PC-3 (cell line): ENCODE results near the gene TNKS2. TPM values are rescaled to one million over a fixed set of nuclear protein-coding genes. Genes with fewer than 3 reads are reported as not detected.

Experiments used
- ATAC-seq: fragments of 200-7000 bp; cut with Tn5 transposase; 2 replicates; pipeline ENCODE4 v1.9.1; 2020; ENCODE audit warnings: mild to moderate bottlenecking, moderate library complexity
- BruUV-seq: library from RNA; stranded (reverse); fragments of 400-500 nt; replicated peaks from 2 replicates; lab custom pipeline; 2021; lab: Mats Ljungman, UMichigan
- CTCF ChIA-PET: fragments of 300-600 bp; sonication (Branson Sonifier 250); formaldehyde crosslinking; loops from one replicate; lab custom pipeline; 2022; ENCODE audit warnings: antibody characterized with exemption; lab: Charles Lee
- POLR2A ChIA-PET: fragments of 300-600 bp; sonication (Branson Sonifier 250); formaldehyde crosslinking; loops from one replicate; lab custom pipeline; 2022; ENCODE audit warnings: antibody characterized with exemption; ENCODE audit not compliant: unreplicated experiment; lab: Charles Lee
- DNase-seq: peaks from one replicate; pipeline ENCODE4 v3.0.0-alpha.2; 2015
- H2AFZ ChIP-seq: fragments of 300-600 bp; sonication (generic); 2 replicates; pipeline ENCODE4 v1.6.0; 2016; ENCODE audit warnings: antibody characterized with exemption, low read length
- H3F3A ChIP-seq: fragments of 300-600 bp; sonication (generic); one replicate; pipeline ENCODE4 v1.6.0; 2017; ENCODE audit warnings: antibody characterized with exemption, low read length, control low read depth, mild to moderate bottlenecking; ENCODE audit not compliant: unreplicated experiment
- H3K27ac ChIP-seq: fragments of 300-600 bp; sonication (generic); 2 replicates; pipeline ENCODE4 v1.5.1; 2016; ENCODE audit warnings: mild to moderate bottlenecking, low read length
- H3K27me3 ChIP-seq: fragments of 300-600 bp; sonication (generic); 2 replicates; pipeline ENCODE4 v1.6.1; 2016; ENCODE audit warnings: low read length, mixed read lengths
- H3K36me3 ChIP-seq: fragments of 300-600 bp; sonication (generic); 2 replicates; pipeline ENCODE4 v1.6.1; 2016; ENCODE audit warnings: low read depth, mixed run types, low read length, mixed read lengths
- H3K4me1 ChIP-seq: fragments of 300-600 bp; sonication (generic); 2 replicates; pipeline ENCODE4 v1.5.1; 2016; ENCODE audit warnings: low read length; ENCODE audit not compliant: insufficient read depth
- H3K4me2 ChIP-seq: fragments of 300-600 bp; sonication (generic); 2 replicates; pipeline ENCODE4 v1.6.0; 2016; ENCODE audit warnings: low read length
- H3K4me3 ChIP-seq: fragments of 300-600 bp; sonication (generic); 2 replicates; pipeline ENCODE4 v1.5.1; 2016; ENCODE audit warnings: mild to moderate bottlenecking, low read length, mixed read lengths
- H3K79me2 ChIP-seq: fragments of 300-600 bp; sonication (generic); 2 replicates; pipeline ENCODE4 v1.6.1; 2017; ENCODE audit warnings: low read length, mixed read lengths
- H3K9ac ChIP-seq: fragments of 300-600 bp; sonication (generic); 2 replicates; pipeline ENCODE4 v1.6.0; 2016; ENCODE audit warnings: mild to moderate bottlenecking, low read length
- H3K9me2 ChIP-seq: fragments of 300-600 bp; sonication (generic); replicated peaks from 2 replicates; pipeline ENCODE4 v1.6.1; 2016; ENCODE audit warnings: mixed run types, low read length, mixed read lengths
- H3K9me3 ChIP-seq: fragments of 300-600 bp; sonication (generic); 2 replicates; pipeline ENCODE4 v1.6.1; 2016; ENCODE audit warnings: low read length, mixed read lengths
- H4K20me1 ChIP-seq: fragments of 300-600 bp; sonication (generic); 2 replicates; pipeline ENCODE4 v1.6.1; 2016; ENCODE audit warnings: low read length, mixed read lengths
- CTCF ChIP-seq: fragments of 300-600 bp; sonication (generic); conservative IDR thresholded peaks from 2 replicates; pipeline ENCODE4 v1.5.1; 2017; ENCODE audit warnings: antibody characterized with exemption, low read depth, mild to moderate bottlenecking, low read length
- EZH2 ChIP-seq: fragments of 300-600 bp; sonication (generic); IDR thresholded peaks from one replicate; pipeline ENCODE4 v1.6.1; 2017; ENCODE audit warnings: antibody characterized with exemption, mild to moderate bottlenecking, low read length; ENCODE audit not compliant: unreplicated experiment
- EZH2phosphoT487 ChIP-seq: fragments of 300-600 bp; sonication (generic); IDR thresholded peaks from 2 replicates; pipeline ENCODE4 v1.6.1; 2018; ENCODE audit warnings: mild to moderate bottlenecking, antibody characterized with exemption, low read length, borderline replicate concordance
- intact Hi-C: fragments of 100-400 bp; cut with micrococcal nuclease; formaldehyde crosslinking; loops from 2 replicates; pipeline ENCODE4 v1.9.0; 2023
- total RNA-seq: library from RNA; depleted of rRNA; stranded (reverse); fragments of >200 nt; gene quantifications from 2 replicates; pipeline ENCODE4 v1.2.3, GENCODE V29; 2014

Gene TNKS2
- total RNA-seq, 1 experiment from 2014 or later, result 14.5 TPM

- no peak for ATAC-seq
- Histone ChIP-seq H3K9ac (no peak overlapping the region), H3K9me2 (no peaks in the 10 kb centered on the region), H3K79me2 (no peaks in the 10 kb centered on the region), H3F3A (no peaks in the 10 kb centered on the region), H3K27me3 (no peaks in the 10 kb centered on the region), H2AFZ (no peak overlapping the region), H3K9me3 (no peaks in the 10 kb centered on the region), H3K4me1 (0 out of 2 replicates have a peak, but pooled peaks cover 3% of the 10 kb centered on the region), H3K36me3 (no peaks in the 10 kb centered on the region), H3K4me3 (no peak overlapping the region), H3K4me2 (no peak overlapping the region), H3K27ac (no peak overlapping the region), H4K20me1 (no peaks in the 10 kb centered on the region)
- intact Hi-C loops, result no loop called here
- no peak for TF ChIP-seq EZH2
- TF ChIP-seq CTCF, result no peak
- no peak for TF ChIP-seq EZH2phosphoT487
- no peak for DNase-seq
- CTCF ChIA-PET, result no interaction called here
- POLR2A ChIA-PET, result no interaction called here
- no TSS peak for BruUV-seq
These were observed 76.9 kb downstream of the TNKS2 start for GRCh38 chr10:91875156-91875555.

- no TSS peak for BruUV-seq
- CTCF ChIA-PET, result no interaction called here
- POLR2A ChIA-PET, result no interaction called here
These were observed 77.6 kb downstream of the TNKS2 start for GRCh38 chr10:91875779-91876178.

More at GRCh38 chr10:91875779-91876178, 77.6 kb downstream of the TNKS2 start:
- H3K27me3 ChIP-seq, result no peaks in the 10 kb centered on the region
- no peak for TF ChIP-seq CTCF
- TF ChIP-seq EZH2, result no peak
- TF ChIP-seq EZH2phosphoT487, result no peak
- no peaks in the 10 kb centered on the region for H3F3A ChIP-seq
- intact Hi-C loops, result no loop called here
- no peaks in the 10 kb centered on the region for H3K36me3 ChIP-seq
- ATAC-seq (no peak), DNase-seq (no peak)
- no peaks in the 10 kb centered on the region for H3K9me2 ChIP-seq
- no peaks in the 10 kb centered on the region for H4K20me1 ChIP-seq
- no peak overlapping the region for H3K4me3 ChIP-seq
- no peak overlapping the region for H3K4me2 ChIP-seq
- no peak overlapping the region for H3K9ac ChIP-seq
- no peak overlapping the region for H3K27ac ChIP-seq
- H3K9me3 ChIP-seq, result no peaks in the 10 kb centered on the region
- H2AFZ ChIP-seq, result no peak overlapping the region
- H3K79me2 ChIP-seq, result no peaks in the 10 kb centered on the region
- H3K4me1 ChIP-seq, result peaks cover 7% of the 10 kb centered on the region; the same call in 1 of the 2 replicates
